DMS53 (cell line): ENCODE results near the gene PEX14.
"Not testable (repeated sequence)": the region's sequence is repeated elsewhere in the genome, so short reads cannot be mapped to it uniquely, and the experiment has no call there.

ENCODE experiments used
- DNase-seq: peaks from one replicate; lab custom pipeline; 2025; lab: John Stamatoyannopoulos, UW

The PEX14 gene

DNA sequence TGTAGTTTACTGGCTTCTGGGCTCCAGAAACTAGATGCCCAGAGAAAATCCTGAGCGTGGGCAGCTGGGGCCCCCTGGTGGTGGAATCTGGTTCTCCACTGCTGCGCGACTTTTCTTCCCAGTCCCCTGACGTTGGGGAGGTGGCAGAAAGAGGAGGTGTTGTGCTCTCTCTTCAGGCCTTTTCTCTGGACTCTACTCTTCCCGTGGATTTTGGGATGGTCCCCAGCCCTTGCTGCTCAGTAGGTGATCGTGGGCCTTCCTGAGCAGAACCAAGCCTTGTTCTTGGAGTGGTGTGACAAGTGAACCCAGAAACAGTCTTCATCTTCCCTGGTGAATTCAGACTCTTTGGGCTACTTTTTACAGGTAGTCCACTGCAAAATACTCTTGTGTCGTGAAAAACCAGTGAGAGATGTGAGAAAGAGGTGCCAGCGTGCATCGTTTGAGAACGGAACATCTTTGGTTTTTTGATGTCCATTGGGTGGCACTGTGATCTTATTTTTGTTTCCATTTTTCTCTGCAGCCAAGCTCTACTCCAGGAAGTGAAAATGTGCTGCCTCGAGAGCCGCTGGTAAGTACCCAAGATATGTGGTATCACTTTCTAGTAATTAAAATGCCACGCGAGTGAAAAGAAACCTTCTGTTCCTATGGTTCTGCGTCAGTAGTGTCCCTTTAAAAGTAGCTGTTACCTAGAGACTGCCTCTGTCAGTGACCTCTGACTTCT, 20.2 kb downstream of the PEX14 start:
- DNase-seq: peak; percentile 79

GRCh38 chr1:10495475-10495817, 20.7 kb downstream of the PEX14 start:
- DNase-seq: no peak

DNA sequence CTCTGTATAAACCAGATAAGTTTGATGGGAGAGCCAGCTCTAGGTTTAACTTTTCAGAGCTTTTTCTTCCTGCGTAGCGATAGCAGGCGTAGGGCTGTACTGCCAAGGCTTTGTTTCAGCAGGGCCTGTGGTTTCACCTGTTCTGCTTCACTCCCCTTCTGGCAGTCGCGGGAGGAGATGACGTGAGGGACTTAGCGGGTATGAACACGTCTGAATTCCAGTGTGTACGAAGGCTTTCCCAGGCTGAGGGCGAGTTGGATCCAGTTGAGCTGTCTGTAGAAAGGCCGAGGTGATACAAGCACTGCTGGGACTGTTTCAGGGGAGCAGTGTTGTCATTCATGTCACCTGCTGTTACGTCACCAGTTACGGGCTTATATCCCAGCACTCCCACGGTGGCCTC, 21.2 kb downstream of the PEX14 start:
- no peak for DNase-seq

- no peak for DNase-seq
Measured at GRCh38 chr1:10497109-10497508, 22.4 kb downstream of the PEX14 start.

GRCh38 chr1:10498231-10498630, 23.5 kb downstream of the PEX14 start:
- no peak for DNase-seq

DNA sequence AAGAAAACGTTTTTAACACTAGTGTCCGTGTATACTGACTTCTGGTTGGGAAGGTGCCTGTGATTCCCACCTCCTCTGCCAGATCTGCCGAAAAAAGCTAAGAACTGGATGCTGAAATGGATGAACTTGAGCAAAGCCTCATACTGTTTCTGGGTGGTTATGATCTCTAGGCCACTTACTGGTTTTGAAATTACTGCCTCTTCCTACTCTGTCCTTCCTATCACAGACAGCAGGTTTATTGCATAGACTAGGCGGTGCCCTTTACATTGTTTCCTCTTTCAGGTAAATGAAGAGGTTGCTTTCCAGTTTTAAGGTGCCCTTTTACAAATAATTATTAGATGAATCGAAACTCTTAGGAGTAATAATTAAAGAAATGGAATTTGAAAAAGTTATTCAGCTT, 27.5 kb downstream of the PEX14 start:
- DNase-seq: no peak

GRCh38 chr1:10504249-10504648, 29.5 kb downstream of the PEX14 start:
- DNase-seq: no peak

DNA sequence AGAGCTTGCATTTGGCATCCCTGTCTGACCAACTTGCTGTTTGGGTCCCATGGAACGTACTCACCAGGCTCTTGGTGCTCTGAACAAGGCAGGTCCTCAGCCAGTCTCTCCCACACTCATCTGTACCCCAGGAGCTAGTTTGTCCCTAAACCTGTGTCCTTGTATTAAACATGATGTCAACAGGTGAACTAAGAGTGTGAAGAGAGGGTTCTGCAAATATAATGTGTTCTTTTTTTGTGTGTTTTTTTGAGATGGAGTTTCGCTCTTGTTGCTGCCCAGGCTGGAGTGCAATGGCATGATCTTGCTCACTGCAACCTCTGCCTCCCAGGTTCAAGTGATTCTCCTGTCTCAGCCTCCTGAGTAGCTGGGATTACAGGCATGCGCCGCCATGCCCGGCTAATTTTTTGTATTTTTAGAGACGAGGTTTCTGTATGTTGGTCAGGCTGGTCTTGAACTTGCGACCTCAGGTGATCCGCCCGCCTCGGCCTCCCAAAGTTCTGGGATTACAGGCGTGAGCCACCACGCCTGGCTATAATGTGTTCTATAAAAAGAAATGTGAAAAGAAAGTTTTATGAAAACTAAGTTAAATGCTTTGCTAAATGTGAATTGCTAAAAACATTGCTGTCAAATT, 31.4 kb downstream of the PEX14 start:
- DNase-seq: not testable (repeated sequence)

GRCh38 chr1:10506677-10507047, 31.9 kb downstream of the PEX14 start:
- DNase-seq: no peak

DNA sequence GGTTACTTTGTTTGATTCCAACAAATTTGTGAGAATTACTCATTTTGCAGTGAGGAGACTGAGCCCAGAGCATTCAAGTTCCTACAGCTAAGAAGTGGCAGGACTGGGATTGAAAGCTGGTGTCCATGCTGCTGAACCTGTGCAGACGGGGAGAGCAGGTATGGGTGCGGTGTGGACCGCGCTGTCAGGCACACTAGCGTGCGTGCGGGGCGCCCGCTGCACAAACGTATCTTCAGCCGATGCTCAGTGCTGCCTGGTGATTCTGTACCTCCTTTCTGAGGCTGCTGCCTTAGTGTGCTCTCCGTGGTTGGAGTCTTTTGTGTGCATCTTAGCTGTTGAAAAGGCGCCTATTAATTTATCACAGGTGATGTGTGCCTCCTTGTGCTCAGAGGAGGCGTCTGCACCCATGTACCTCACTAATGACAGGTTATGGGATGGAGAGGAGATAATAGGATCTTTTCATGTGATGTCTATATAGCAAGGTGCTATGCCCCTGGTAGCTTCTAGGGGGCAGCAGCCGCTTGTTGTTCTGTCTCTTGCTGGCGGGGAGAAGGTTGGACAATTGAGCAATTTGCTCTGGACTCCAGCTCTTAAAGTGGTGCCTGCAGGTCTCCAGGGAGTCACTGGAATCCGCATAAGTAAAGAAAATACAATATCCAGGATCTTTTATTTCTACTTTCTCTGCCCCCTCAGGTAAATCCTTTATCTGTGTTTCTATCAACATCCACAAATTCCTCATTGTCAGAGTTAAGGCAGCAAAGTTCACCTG, 32.5 kb downstream of the PEX14 start:
- peak; percentile 84 for DNase-seq

DNA sequence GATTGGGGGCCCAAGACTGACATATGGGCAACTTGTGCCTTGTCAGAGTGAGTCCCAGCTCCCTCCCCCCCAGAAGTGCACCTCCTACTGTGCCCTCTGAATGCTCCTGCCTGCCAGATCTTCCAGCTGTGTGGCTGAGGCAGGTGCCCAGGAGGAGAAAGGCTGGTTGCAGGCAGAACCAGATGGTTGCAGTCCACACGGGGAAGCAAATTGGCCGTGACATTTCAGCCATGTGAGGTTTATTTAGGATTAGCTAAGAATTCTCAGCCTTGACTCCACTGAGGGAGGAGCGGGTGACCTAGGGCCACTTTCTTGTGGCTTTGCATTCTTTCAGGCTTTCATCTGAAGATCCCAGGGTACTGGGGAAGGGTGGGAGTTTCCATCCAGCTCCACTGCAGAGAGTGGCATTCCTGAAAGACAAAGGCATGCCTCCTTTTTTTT, 33.8 kb downstream of the PEX14 start:
- DNase-seq: peak; percentile 71

- no peak for DNase-seq
Measured at GRCh38 chr1:10509809-10510509, 35.2 kb downstream of the PEX14 start.

DNA sequence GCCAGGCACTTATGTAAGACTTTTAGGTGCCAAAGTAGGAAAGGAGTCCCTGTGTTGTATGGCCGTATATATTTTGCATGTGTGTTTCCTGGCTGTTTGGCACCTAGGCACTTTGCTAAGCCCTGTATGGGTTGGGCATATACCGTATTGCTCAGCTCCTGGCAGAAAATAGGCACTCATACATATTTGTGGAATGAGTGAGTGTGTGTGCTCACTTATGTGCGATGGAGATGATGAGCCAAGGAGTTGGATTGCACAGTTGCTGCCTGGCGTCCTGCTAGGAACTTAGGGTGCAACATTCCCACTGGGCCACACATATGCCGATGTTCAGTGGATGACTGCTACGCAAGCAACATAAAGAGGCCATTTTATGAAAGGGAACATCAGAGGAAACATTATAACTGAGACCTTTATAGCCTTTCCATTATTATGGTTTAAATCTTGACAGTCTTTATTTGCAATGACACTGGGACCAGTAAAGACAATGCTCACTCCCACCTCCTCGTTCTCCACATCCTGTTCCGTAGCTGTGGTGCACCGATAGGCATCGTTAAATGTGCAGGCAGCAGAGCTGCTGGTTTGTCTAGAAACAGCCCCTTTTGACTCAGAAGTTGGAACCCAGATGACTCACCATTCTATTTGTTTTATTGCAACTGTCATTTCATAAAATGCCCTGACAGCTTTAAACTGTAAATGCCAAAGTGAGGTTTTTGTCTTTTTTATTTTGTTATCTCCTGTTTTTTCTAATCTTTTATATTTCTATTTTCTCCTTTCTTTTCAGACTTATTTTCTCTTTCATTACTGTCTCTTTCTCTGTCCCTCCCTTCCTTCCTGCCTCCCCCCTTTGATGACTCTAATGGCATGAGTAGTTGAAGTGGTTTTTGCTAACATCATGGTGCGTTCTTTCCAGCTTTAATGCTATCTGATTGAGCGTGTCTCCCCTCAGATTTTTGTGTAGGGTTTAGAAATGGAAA, 36.1 kb downstream of the PEX14 start:
- peak; percentile 73 for DNase-seq

- no peak for DNase-seq
Measured at GRCh38 chr1:10511494-10511885, 36.7 kb downstream of the PEX14 start.

DNA sequence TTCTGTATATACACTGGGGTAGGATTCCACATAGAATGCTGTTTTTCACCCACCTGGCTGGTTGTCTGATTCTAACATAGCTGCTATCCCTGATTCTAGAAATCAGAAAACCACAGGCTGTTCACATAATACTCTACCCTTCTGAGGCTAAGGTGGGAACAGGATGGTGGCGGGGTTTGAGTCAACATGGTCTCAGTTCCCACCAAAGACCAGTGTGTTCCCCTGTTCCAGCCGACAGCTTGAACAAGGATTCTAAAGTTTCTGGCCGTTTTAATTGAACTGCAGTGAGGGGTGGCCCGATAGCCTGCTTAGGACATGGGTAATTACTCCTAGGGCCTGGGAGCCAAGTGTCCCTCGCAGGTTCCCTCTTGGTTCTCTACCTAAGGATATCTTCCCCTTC, 38.4 kb downstream of the PEX14 start:
- DNase-seq: no peak

DNA sequence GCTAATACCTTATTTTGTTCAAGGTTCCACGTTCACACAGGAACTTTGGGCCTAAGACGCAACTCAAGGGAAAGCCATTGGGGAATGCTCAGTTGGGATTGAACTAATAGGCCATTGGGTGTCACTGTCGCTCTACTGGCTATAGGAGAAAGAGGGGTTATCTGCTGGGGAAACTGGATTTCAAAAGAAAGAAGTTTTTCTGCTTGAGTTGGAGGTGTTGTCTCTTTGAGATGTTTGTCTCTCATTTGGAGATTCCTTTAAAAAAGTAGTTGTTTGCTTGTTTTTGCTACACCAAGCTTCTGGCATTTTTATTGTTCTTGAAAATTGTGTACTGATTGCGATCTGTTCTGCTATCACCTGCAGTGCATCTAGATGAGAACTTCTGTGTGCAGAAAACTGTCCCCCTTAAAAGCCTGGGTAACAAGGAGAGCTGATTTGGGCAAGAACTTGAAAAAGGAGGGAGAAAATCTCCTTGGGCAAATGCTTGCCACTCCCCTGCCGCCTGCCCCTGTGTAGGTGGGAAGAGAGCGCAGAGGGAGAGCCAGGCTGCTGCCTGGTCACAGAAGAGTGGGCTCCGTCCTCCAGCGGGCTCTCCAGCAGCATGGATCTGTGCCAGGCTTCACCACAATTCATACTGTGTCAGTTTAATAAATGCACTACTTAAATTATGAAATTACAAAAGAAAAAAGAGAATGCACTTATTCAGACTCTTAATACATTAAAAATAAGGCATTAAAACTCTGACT, 39.9 kb downstream of the PEX14 start:
- peak; percentile 44 for DNase-seq

- DNase-seq: no peak
Measured at GRCh38 chr1:10515301-10515975, 40.7 kb downstream of the PEX14 start.

DNA sequence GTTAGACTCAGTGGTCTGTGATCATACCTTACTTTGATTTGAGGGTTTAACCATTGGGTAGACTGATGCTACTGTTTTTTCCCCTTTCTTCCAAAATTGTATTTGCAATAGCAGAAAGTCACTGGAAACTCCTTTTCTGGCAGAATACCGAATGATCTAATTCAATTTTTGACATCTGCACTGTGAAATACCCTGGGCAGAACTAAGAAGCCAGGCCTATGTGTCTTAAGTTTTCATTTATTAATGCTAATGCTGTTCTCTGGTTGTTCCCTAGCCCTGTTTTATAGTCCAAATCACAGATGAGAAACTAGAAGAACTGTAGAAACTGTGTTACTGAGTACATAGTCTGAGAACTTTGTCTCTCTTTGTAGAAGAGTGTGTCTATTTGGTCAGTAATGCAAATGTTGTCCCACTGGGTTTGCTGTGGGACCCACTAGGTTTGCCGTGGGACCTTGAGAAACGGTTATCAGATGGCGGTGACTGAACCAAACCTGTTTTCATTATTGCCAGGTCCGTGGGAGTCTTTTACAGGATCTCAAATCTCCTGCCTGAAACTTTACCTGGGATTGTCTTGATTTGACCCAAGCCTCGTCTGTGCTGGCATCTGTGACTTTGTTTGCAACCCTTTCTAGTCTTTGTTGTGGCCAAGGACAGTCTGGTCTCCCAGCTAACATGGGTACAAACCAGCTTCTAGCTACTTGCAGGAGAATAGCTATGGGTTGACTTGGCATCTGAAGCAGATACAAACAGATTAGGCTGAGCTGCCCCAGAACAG, 41.4 kb downstream of the PEX14 start:
- no peak for DNase-seq

- DNase-seq: no peak
Measured at GRCh38 chr1:10516925-10517676, 42.4 kb downstream of the PEX14 start.
